ENCODE data around the gene SLC4A1. TPM values are rescaled to one million over a fixed set of nuclear protein-coding genes. Genes with fewer than 3 reads are reported as not detected.

Gene SLC4A1
- total and polyA plus RNA-seq, 2 of the 13 experiments (the other 11 are each of a cell fraction or from before 2014, with no cell fraction given) = not detected

GRCh38 chr17:44279666-44280391 is 11.9 kb upstream of the SLC4A1 start (continued):
- TF ChIP-seq PLSCR1 (CRISPR knock-in tag; IDR thresholded peaks at IDR 0.05; ENCODE audit: borderline replicate concordance) = no peak
- TF ChIP-seq ZFP1 (CRISPR knock-in tag; IDR thresholded peaks at IDR 0.05) = no peak
- TF ChIP-seq TAF1 (CRISPR knock-in tag; IDR thresholded peaks at IDR 0.05) = peak; percentile 33; the same call in 1 of the 2 replicates
- TF ChIP-seq FOXK1 (CRISPR knock-in tag; IDR thresholded peaks at IDR 0.05; ENCODE audit: borderline replicate concordance, low read depth) = peak; percentile 43; the same call in 1 of the 2 replicates
- TF ChIP-seq MYC (CRISPR knock-in tag; IDR thresholded peaks at IDR 0.05; ENCODE audit: borderline replicate concordance) = 0 out of 2 replicates have a peak, but pooled peaks have one; percentile 36
- TF ChIP-seq, protein P1, sequence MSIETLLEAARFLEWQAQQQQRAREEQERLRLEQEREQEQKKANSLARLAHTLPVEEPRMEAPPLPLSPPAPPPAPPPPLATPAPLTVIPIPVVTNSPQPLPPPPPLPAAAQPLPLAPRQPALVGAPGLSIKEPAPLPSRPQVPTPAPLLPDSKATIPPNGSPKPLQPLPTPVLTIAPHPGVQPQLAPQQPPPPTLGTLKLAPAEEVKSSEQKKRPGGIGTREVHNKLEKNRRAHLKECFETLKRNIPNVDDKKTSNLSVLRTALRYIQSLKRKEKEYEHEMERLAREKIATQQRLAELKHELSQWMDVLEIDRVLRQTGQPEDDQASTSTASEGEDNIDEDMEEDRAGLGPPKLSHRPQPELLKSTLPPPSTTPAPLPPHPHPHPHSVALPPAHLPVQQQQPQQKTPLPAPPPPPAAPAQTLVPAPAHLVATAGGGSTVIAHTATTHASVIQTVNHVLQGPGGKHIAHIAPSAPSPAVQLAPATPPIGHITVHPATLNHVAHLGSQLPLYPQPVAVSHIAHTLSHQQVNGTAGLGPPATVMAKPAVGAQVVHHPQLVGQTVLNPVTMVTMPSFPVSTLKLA (IDR thresholded peaks at IDR 0.05) = no peak
- TF ChIP-seq, protein P2, sequence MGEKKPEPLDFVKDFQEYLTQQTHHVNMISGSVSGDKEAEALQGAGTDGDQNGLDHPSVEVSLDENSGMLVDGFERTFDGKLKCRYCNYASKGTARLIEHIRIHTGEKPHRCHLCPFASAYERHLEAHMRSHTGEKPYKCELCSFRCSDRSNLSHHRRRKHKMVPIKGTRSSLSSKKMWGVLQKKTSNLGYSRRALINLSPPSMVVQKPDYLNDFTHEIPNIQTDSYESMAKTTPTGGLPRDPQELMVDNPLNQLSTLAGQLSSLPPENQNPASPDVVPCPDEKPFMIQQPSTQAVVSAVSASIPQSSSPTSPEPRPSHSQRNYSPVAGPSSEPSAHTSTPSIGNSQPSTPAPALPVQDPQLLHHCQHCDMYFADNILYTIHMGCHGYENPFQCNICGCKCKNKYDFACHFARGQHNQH (CRISPR knock-in tag; IDR thresholded peaks at IDR 0.05) = peak; percentile 81; the same call in 1 of the 2 replicates
- no peak for TF ChIP-seq AGO2 (optimal IDR thresholded peaks at IDR 0.05; ENCODE audit: low read depth, low read length)
- no peak for TF ChIP-seq MED8 (CRISPR knock-in tag; IDR thresholded peaks at IDR 0.05; ENCODE audit: insufficient replicate concordance)
- no peak for TF ChIP-seq FLYWCH1 (CRISPR knock-in tag; IDR thresholded peaks at IDR 0.05)
- peak; percentile 97 for TF ChIP-seq SKIL (CRISPR knock-in tag; IDR thresholded peaks at IDR 0.05; ENCODE audit: borderline replicate concordance)
- TF ChIP-seq POLR2A (IDR thresholded peaks at IDR 0.05; ENCODE audit: insufficient read depth in 1 of 2, low read depth in 2 of 2, low read length in 2 of 2) = no peak
- no peak for TF ChIP-seq JDP2 (CRISPR knock-in tag; IDR thresholded peaks at IDR 0.05; ENCODE audit: borderline replicate concordance)
- no peak for TF ChIP-seq ZNF619 (CRISPR knock-in tag; IDR thresholded peaks at IDR 0.05)
- no peak for TF ChIP-seq ZNF597 (CRISPR knock-in tag; IDR thresholded peaks at IDR 0.05)
- TF ChIP-seq ZBTB34 (CRISPR knock-in tag; IDR thresholded peaks at IDR 0.05) = no peak
- TF ChIP-seq SMC3 (IDR thresholded peaks at IDR 0.05; ENCODE audit: low read length) = no peak
- no peak for TF ChIP-seq ZFP36L1 (CRISPR knock-in tag; IDR thresholded peaks at IDR 0.05)
- TF ChIP-seq ZNF33A (CRISPR knock-in tag; IDR thresholded peaks at IDR 0.05; ENCODE audit: borderline replicate concordance) = no peak
- TF ChIP-seq ZBTB8A (CRISPR knock-in tag; IDR thresholded peaks at IDR 0.05; ENCODE audit: borderline replicate concordance, low read depth) = no peak
